GM18951 (cell line): ENCODE data around the gene CCDC78.

Experiments used
- POLR2A ChIP-seq: IDR thresholded peaks from 4 replicates; pipeline ENCODE4 v1.6.1; 2011; ENCODE audit warnings: mild to moderate bottlenecking; ENCODE audit not compliant: insufficient read length, insufficient read depth; ENCODE audit errors: extremely low read depth
- in situ Hi-C: fragments of 300-500 bp; cut with MboI; formaldehyde crosslinking; loops from one replicate; pipeline ENCODE4 v1.12.0; 2022; ENCODE audit warnings: low sequenced_read_pairs, mixed read lengths, inconsistent platforms; ENCODE audit not compliant: unreplicated experiment

Gene CCDC78

DNA sequence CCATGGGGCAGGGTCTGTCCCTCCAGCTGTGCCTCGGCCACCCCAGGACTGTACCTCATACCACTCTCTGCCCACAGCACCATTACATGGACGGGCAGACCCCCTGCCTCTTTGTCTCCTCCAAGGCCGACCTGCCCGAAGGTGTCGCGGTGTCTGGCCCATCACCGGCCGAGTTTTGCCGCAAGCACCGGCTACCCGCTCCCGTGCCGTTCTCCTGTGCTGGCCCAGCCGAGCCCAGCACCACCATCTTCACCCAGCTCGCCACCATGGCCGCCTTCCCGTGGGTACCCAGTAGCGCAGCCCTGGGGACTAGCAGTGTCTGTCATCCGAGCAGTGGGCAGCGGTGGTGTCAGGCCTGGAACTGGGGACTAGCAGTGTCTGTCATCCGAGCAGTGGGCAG, 53.4 kb downstream of the CCDC78 start:
- TF ChIP-seq POLR2A, result no peak

More for the DNA sequence above, 53.4 kb downstream of the CCDC78 start:
- in situ Hi-C loops, result no loop called here
